ENCODE measurements around the gene LASP1.
A peak's percentile ranks its signal among the peaks of the same experiment; 100 is the strongest.

LASP1 gene

DNA sequence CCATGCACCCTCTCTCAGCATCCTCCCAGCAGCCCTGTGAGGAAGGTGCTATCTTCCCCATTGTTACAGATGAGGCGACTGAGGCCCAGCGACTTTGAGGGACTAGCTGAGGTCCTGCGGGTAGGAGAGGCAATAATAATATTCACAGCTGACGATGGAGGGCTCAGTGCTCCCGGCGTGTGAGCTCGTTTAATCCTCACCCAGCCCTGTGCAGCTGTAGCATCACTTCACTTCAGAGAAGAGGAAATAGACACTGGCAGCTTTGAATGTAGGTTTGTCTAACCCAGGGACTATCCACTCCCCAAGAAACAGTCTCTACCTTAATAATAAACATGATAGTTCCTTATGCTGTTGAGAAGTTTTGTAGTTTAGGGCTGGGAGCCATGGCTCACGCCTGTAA, 21.6 kb downstream of the LASP1 start:
- TF ChIP-seq GATA2 (IDR thresholded peaks at IDR 0.05; ENCODE audit: low read depth, low read length) (no peak), GATA3 (IDR thresholded peaks at IDR 0.05; ENCODE audit: low read depth, low read length) (no peak)

DNA sequence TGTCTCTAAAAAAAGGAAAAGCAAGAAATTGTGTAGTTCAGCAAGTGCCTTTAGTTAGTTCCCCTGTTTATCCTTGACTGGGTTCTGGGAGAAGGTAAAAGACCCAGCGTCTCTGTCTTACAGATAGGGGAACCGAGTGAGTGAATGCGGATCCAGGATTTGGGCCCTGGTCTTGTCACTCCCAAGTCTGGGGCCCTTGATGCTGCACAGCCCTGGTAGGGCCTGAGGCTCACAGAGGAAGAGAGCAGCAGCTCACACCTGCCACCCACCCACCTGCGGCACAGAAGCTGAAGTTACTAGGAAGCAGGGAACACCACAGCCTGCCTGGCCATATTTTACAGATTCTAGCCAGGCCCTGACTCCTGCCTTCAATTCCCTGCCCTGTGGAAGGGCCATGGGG, 22.2 kb downstream of the LASP1 start:
- TF ChIP-seq GATA3 (IDR thresholded peaks at IDR 0.05; ENCODE audit: low read depth, low read length) (no peak), GATA2 (IDR thresholded peaks at IDR 0.05; ENCODE audit: low read depth, low read length) (no peak)

DNA sequence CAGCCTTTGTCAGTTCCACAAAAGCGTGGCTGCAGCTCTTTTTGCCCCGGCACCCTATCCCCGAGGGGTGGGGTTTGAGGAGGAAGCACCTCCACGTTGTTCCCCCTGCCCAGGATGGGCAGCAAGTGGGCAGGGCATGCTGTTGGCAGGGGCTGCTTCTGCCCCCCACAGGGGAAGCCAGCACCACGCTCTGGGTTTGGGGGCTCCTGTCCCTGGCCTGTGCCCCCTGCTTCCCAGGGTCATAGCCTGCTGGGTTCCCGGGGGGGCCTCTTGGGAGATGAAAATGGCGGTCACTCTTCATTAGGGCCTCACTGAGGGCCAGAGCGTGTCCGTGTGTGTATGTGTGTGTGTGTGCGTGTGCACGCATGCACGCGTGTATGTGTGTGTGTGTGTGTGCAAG, 22.8 kb downstream of the LASP1 start:
- TF ChIP-seq GATA3 (IDR thresholded peaks at IDR 0.05; ENCODE audit: low read depth, low read length), result no peak
- no peak for TF ChIP-seq GATA2 (IDR thresholded peaks at IDR 0.05; ENCODE audit: low read depth, low read length)

DNA sequence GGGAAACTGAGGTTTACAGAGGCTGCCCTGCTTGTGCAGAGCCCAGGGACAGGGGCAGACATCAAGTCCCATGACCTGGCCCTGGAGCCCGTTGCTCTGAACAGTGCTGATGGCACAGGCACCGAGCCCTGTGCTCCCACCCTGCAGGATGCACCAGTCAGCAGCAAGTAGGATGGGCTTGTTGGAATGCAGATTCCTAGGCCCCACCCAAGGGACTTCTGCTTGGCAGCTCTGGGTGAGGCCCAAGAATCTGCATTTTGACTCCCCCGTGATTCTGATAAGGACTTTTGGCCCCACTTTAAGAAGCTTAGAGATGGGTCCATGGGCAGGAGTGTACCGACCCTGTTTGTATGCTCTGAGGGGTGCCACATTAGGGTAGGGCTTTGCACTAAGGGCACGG, 23.3 kb downstream of the LASP1 start:
- TF ChIP-seq GATA2 (IDR thresholded peaks at IDR 0.05; ENCODE audit: low read depth, low read length), result no peak
- no peak for TF ChIP-seq GATA3 (IDR thresholded peaks at IDR 0.05; ENCODE audit: low read depth, low read length)

DNA sequence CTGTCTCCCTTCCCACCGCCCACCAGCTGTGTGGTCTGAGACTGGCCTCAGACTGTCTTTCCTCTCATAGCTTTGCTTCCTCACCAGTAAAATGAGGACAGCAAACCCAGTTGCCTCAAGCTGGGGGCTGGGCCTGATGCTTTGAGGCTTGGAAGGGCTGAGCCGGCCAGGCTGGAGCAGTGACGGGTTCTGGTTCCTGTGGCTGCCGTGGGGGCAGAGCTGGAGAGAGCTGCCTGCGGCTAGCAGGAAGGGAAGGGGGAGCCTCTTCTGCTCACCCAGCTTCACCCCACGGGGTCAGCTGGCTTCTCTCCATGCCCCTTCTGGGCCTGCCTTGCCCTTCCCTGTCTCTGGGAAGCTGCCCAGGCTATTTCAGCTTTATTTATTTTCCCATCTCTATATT, 23.7 kb downstream of the LASP1 start:
- no peak for TF ChIP-seq GATA3 (IDR thresholded peaks at IDR 0.05; ENCODE audit: low read depth, low read length)
- TF ChIP-seq GATA2 (IDR thresholded peaks at IDR 0.05; ENCODE audit: low read depth, low read length), result no peak

DNA sequence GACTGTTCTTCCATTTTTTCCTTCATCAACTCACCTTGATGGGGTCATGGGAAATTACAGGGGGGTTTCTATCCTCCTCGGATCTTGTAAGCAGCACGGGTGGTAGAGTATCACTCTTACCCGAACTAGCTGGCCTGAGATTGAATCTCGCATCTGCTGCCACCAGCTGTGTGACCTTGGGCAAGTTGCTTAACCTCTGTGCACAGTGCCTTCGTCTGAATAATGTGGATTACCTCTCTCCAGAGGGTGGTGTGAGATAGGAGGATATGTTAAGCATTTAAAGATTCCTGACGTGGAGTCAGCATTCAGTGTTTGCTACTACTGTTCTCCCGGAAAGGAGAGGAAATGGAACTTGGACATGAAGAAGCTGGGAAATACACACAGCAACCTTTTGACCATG, 24.4 kb downstream of the LASP1 start:
- no peak for TF ChIP-seq GATA2 (IDR thresholded peaks at IDR 0.05; ENCODE audit: low read depth, low read length)
- TF ChIP-seq GATA3 (IDR thresholded peaks at IDR 0.05; ENCODE audit: low read depth, low read length), result no peak

DNA sequence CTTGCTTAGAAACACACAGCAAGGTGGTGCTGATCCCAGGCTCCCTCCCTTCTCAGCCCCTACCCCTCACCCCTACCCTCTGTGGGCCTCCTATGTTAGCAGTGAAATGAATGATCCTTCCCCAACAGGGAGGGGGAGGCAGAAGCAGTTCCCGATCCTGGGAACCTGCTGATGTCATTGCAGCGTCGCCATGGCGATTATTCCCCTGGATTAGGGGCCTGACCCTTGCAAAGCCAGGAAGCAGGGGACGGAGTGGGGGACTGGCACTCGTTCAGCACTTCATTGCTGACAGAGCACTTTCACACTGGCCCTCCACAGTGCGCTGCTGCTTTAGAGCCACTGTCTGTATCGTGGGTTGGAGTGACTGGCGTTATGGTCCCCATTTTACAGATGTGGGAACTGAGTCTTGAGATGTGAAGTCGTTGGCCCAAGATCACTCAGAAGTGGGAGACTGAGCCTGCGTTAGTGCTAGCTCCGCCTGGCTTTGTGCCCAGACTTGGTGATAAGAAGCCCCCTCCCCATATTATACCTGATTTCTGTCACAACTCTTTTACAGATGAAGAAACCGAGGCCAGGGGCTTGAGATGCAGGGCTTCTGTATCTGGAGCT, 26.6 kb downstream of the LASP1 start:
- TF ChIP-seq GATA3 (IDR thresholded peaks at IDR 0.05; ENCODE audit: low read depth, low read length) (no peak), GATA2 (IDR thresholded peaks at IDR 0.05; ENCODE audit: low read depth, low read length) (no peak)

DNA sequence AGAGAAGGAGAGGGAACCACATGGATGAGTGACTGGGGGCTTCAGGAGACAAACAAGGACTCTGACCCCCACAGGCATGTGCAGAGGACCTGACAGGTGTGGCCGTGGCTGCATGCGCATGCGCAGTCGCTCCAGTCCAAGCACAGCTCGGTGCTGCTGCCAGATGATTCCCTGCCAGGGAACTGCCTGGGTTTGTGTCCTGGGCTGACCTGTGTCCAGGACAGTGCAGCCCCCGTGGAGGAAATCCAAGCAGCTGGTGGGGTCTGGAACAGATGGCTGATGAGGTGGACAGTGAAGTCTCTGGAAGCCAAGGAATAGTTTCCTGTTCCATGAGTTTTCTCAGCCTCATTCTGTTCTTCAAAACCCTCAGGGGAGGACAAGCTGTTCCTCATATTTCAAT, 27.3 kb downstream of the LASP1 start:
- no peak for TF ChIP-seq GATA2 (IDR thresholded peaks at IDR 0.05; ENCODE audit: low read depth, low read length)
- no peak for TF ChIP-seq GATA3 (IDR thresholded peaks at IDR 0.05; ENCODE audit: low read depth, low read length)

DNA sequence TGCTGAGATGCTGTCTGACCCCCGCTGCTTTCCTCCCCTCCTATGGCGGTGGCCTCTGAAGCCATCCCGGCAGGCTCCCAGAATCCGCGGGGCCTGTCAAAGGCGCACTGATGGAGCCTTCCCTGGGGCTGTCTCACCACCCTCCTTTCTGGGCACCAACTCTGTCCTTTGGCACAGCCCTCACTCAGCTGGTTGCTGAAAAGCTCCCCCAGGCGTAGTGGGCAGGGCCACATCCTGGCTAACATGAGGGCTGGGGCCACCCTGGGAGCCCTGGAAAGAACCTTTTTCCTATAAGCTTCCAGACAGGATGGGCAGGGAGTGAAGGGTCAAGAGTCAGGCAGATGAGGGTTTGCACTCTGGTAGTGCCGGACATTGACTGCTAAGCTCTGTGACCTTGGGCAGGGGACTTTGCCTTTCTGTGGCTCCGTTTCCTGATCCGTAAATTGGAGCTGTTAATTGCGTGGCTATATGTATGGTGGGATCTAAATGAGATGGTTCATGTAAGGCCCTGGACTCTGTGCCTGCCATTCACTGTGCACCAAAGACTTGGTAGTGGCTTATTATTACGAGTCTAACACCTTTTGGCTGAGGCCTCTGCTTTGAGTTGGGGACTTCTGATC, 27.9 kb downstream of the LASP1 start:
- TF ChIP-seq GATA2 (IDR thresholded peaks at IDR 0.05; ENCODE audit: low read depth, low read length) (no peak), GATA3 (IDR thresholded peaks at IDR 0.05; ENCODE audit: low read depth, low read length) (no peak)

DNA sequence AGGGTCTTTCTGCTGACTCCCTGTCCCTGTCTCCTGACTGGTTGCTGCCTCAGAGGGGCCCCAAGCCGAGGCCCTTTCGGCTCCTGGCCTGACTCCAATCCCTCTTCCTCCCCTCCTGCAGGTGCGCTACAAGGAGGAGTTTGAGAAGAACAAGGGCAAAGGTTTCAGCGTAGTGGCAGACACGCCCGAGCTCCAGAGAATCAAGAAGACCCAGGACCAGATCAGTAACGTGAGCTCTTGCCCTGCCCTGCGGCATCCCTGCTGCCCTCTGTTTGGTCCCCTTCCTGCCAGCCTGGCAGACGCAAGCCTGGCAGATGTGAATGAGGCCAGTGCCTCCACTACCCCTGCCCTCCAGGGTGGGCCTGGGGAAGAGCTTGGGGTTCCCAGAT, 28.4 kb downstream of the LASP1 start:
- TF ChIP-seq GATA2 (IDR thresholded peaks at IDR 0.05; ENCODE audit: low read depth, low read length), result no peak
- TF ChIP-seq GATA3 (IDR thresholded peaks at IDR 0.05; ENCODE audit: low read depth, low read length), result no peak

DNA sequence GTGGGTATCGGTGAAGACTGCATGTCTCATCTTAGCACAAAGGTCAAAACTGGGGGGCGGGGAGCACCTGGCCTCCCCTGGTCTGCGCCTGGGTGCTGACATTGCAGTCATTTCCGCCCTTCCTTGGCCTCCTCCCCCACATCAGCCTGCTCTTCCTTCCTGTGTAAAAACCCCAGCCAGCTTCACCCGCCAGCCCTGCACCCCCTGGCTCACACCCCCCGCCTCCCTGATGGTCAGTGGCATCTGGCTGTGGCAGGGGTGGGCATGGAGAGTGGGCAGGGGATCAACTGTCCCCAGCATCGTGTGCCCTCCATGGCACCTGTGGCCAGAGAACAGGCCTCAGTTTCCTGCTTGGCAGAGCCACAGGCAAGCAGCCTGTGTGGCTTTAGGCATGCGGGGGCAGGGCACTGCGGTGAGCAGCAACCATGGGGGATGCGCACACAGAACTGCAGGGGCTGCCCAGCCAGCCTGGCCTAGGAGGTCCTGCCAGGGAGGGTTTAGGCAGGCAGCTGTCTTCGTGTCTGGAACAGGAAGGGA, 29.0 kb downstream of the LASP1 start:
- TF ChIP-seq GATA2 (IDR thresholded peaks at IDR 0.05; ENCODE audit: low read depth, low read length), result no peak
- no peak for TF ChIP-seq GATA3 (IDR thresholded peaks at IDR 0.05; ENCODE audit: low read depth, low read length)

DNA sequence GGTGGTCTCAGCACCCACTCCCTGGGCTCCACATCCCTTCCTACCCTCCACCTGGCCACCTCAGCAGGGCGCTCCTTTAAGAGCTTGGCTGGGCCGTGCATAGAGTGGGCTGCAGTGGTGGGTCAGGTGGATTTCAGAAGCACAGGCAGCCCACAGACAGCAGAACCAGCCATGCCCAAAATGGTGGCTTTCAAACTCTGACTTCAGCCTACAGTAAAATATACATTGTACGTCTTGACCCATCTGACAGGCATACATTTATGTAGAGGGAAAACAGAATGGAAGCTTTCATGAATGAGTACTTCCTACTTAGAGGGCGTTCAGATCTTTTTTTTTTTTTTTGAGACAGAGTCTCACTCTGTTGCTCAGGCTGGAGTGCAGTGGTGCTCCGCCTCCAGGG, 29.6 kb downstream of the LASP1 start:
- TF ChIP-seq GATA2 (IDR thresholded peaks at IDR 0.05; ENCODE audit: low read depth, low read length) (no peak), GATA3 (IDR thresholded peaks at IDR 0.05; ENCODE audit: low read depth, low read length) (no peak)

DNA sequence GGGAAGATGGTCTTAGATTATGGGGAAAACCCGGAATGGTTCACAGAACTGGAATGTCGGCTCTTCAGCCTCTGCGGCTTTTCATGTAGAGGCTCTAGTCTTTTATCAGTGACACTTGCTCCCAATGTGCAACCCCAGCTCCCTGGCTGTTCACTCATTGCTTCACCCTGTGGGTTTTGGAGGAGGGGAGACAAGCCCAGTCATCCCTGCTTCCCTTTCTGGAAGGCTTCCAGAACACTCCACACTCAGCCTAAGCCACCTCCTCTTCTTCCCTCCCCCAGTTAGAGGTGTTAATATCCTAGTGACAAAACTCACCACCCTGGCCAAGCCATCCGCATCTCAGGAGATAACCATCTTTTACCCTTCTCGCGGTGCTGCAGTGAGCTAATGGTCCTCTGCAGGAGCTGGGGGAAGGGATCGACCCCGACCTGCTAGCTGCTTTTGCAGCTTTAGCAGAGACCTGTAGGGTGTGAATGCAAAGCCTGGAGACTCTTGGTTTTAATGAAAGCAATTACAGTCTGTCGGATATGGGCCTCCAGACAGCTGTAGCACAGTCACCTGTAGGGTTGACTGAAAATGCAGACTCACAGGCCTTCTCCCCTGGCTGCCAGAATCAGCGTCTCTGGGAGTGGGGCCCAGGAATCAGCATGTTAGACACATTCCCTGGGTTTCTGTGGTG, 31.3 kb downstream of the LASP1 start:
- TF ChIP-seq GATA2 (IDR thresholded peaks at IDR 0.05; ENCODE audit: low read depth, low read length) (peak; percentile 92), GATA3 (IDR thresholded peaks at IDR 0.05; ENCODE audit: low read depth, low read length) (no peak; the same call in 1 of the 2 replicates)

DNA sequence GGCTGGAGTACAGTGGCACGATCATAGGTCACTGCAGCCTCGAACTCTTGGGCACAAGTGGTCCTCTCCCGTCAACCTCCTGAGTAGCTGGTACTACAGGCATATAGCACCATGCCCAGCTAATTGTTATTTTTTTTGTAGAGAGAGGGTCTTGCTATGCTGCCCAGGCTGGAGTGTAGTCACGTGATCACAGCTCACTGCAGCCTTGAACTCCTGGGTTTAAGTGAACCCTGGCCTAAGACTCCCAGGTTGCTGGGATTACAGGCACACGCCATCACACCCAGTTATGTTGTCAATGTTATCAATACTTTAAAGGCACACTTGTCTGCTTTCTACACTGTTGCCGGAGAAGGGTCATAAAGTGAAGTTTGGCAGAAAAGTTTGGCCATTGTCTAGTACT, 33.5 kb downstream of the LASP1 start:
- no peak for TF ChIP-seq GATA2 (IDR thresholded peaks at IDR 0.05; ENCODE audit: low read depth, low read length)
- no peak for TF ChIP-seq GATA3 (IDR thresholded peaks at IDR 0.05; ENCODE audit: low read depth, low read length)

DNA sequence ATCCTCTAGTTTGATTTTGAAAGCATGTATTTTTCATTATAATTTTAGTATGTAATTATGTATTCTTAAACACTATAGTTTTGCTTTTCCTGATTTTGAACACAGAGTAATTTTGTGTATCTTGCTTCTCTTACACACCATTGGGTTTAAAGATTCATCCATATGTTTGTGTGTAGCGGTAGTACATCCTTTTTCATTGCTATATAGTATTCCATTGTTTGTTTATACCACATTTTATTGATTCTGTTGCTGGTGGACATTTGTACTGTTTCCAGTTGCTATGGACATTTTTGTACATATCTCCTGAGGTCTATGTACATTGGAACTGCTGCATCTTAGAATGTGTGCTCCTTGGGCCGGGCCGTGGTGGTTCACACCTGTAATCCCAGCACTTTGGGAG, 35.0 kb downstream of the LASP1 start:
- TF ChIP-seq GATA2 (IDR thresholded peaks at IDR 0.05; ENCODE audit: low read depth, low read length) (no peak), GATA3 (IDR thresholded peaks at IDR 0.05; ENCODE audit: low read depth, low read length) (no peak)
